NCI-H146 (cell line): ENCODE data around the gene DYRK2.
"Not testable (repeated sequence)": the region's sequence is repeated elsewhere in the genome, so short reads cannot be mapped to it uniquely, and the experiment has no call there.

Experiments
- DNase-seq: peaks from one replicate; lab custom pipeline; 2025; lab: John Stamatoyannopoulos, UW

DYRK2 gene

GRCh38 chr12:67671419-67671818 lies 22.9 kb downstream of the DYRK2 start:
- no peak for DNase-seq

- DNase-seq, result no peak
These were observed 23.3 kb downstream of the DYRK2 start for GRCh38 chr12:67671892-67672291.

GRCh38 chr12:67672507-67672906 lies 24.0 kb downstream of the DYRK2 start:
- not testable (repeated sequence) for DNase-seq

- DNase-seq, result not testable (repeated sequence)
These were observed 25.0 kb downstream of the DYRK2 start for GRCh38 chr12:67673509-67673908.

GRCh38 chr12:67674417-67674816 lies 25.9 kb downstream of the DYRK2 start:
- DNase-seq, result no peak

GRCh38 chr12:67676624-67677023 lies 28.1 kb downstream of the DYRK2 start:
- DNase-seq, result no peak

GRCh38 chr12:67677166-67677565 lies 28.6 kb downstream of the DYRK2 start:
- DNase-seq, result no peak

- no peak for DNase-seq
These were observed 32.7 kb downstream of the DYRK2 start for GRCh38 chr12:67681105-67681778.

GRCh38 chr12:67681941-67682620 lies 33.5 kb downstream of the DYRK2 start:
- DNase-seq, result no peak

GRCh38 chr12:67689385-67689784 lies 40.8 kb downstream of the DYRK2 start:
- DNase-seq, result no peak

- DNase-seq, result no peak
These were observed 42.1 kb downstream of the DYRK2 start for GRCh38 chr12:67690656-67691055.

- DNase-seq, result no peak
These were observed 42.7 kb downstream of the DYRK2 start for GRCh38 chr12:67691220-67691619.

- no peak for DNase-seq
These were observed 43.6 kb downstream of the DYRK2 start for GRCh38 chr12:67692135-67692534.

- no peak for DNase-seq
These were observed 44.4 kb downstream of the DYRK2 start for GRCh38 chr12:67692966-67693365.

GRCh38 chr12:67693894-67694293 lies 45.3 kb downstream of the DYRK2 start:
- no peak for DNase-seq

GRCh38 chr12:67694306-67694900 lies 45.9 kb downstream of the DYRK2 start:
- DNase-seq, result no peak

GRCh38 chr12:67695974-67696373 lies 47.4 kb downstream of the DYRK2 start:
- DNase-seq, result no peak

- no peak for DNase-seq
These were observed 48.9 kb downstream of the DYRK2 start for GRCh38 chr12:67697443-67697842.

GRCh38 chr12:67697967-67698366 lies 49.4 kb downstream of the DYRK2 start:
- DNase-seq, result no peak

GRCh38 chr12:67698672-67699581 lies 50.4 kb downstream of the DYRK2 start:
- no peak for DNase-seq

- no peak for DNase-seq
These were observed 52.6 kb downstream of the DYRK2 start for GRCh38 chr12:67701121-67701520.

- DNase-seq, result no peak
These were observed 53.6 kb downstream of the DYRK2 start for GRCh38 chr12:67702136-67702535.
